Psoas muscle (tissue), 8 donors: Measurements from ENCODE around the gene CCNQ. TPM values are rescaled to one million over a fixed set of nuclear protein-coding genes. Genes with fewer than 3 reads are reported as not detected.

Source experiments
- ATAC-seq, 4 donors: fragments of 200-7000 bp; cut with Tn5 transposase; one replicate each; pipeline ENCODE4 v1.9.1; 2020; ENCODE audit warnings: moderate library complexity in 3 of 4, mild to moderate bottlenecking in 2 of 4
- DNase-seq, 2 donors: peaks; one replicate each; pipeline ENCODE4 v3.0.0-alpha.2; 2020
- H3K27ac ChIP-seq: fragments of 200-600 bp; one replicate; pipeline ENCODE4 v1.8.0; 2022
- H3K27me3 ChIP-seq, 3 donors: fragments of 200-600 bp in 1 of 3; one replicate each; pipeline versions ENCODE4 v1.6.1 to v1.8.0; 2013 to 2022; ENCODE audit warnings: low read length in 2 of 3, mild to moderate bottlenecking in 2 of 3, moderate library complexity in 1 of 3; ENCODE audit not compliant: insufficient read depth in 3 of 3
- H3K36me3 ChIP-seq, 2 donors: fragments of 200-600 bp in 1 of 2; one replicate each; pipeline versions ENCODE4 v1.6.1 to v1.8.0; 2013 to 2022; ENCODE audit warnings: low read depth in 1 of 2, mild to moderate bottlenecking in 1 of 2, moderate library complexity in 1 of 2; ENCODE audit not compliant: insufficient read depth in 1 of 2
- H3K4me1 ChIP-seq: fragments of 200-600 bp; one replicate; pipeline ENCODE4 v1.8.0; 2022
- H3K4me3 ChIP-seq: fragments of 200-600 bp; one replicate; pipeline ENCODE4 v1.8.0; 2022; ENCODE audit warnings: mild to moderate bottlenecking
- H3K9me3 ChIP-seq: fragments of 200-600 bp; one replicate; pipeline ENCODE4 v1.8.0; 2022
- WGBS, 3 donors: extraction: QIAGEN DNeasy Blood & Tissue Kit; methylation state at CpG; one replicate each; pipeline versions ENCODE4 v1.1.6 to v1.1.7; 2013; 5-methylcytosine and 5-hydroxymethylcytosine counted together
- intact Hi-C, 2 donors: fragments of 100-400 bp; cut with DNase I; formaldehyde crosslinking; loops; one replicate each; pipeline versions ENCODE4 v1.11.0 to v1.14.2; 2022
- polyA plus RNA-seq, 3 donors: library from polyadenylated mRNA; stranded (reverse); fragments of 200-250 nt; gene quantifications; one replicate each; pipeline ENCODE4 v1.2.3, GENCODE V29; 2013
- total RNA-seq, 4 donors: library from RNA; stranded (reverse); fragmentation: NEBNext Ultra II Directional in 2 of 4; extraction: Animal tissue kit (Norgen Biotek cat#: 25700) in 2 of 4; gene quantifications; one replicate each; pipeline versions ENCODE4 v1.2.1 to v1.2.4, GENCODE V29; 2021 to 2023
- TF ChIP-seq, protein P1 (sequence below): fragments of 200-600 bp; IDR thresholded peaks from one replicate; pipeline ENCODE4 v1.8.0; 2022; ENCODE audit warnings: antibody characterized with exemption
- donor health status: healthy with polysubstance abuse.
- donor health status: DM: no; HTN: no; CAD: no; lungs with moderate emphysema.
- donor health status: Bipolar disorder and iron deficiency.
- donor health status: healthy.
- donor health status: DM: yes; HTN: yes; CAD: no.
- donor health status: DM: no; HTN: no; CAD: no.
- donor health status: DM: no; HTN: no; CAD: no.
- donor health status: DM: yes; HTN: yes; CAD: no.

Gene CCNQ
- total and polyA plus RNA-seq, 7 donors: 17.0 to 53.5 (median 34.3) TPM

DNA sequence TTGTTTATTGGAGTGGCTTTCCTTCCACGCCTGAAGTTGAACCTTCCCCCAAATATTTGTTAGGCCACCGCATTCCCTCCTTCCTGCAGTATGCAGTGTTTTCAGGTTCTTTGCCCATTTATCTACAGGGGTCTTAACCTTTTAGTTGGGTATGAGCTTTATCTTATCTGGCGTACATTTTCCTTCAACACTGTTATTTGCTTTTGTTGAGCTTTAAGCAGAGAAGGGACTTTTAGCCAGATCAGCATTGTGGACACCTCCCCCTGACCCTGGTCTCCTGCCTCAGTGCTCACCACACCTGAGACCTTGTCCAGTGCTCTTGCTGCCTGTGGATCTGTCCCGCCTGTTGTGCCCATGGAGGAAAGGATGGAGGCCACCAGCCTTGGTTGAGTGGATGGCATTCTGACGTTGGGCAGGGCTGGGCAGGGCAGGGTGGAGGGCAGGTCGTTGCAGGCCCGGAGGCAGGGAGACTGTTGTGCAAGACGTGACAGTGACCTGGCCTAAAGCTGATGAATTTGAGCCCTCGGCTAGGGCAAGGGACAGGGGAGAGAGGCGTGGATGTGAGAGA, 47.1 kb upstream of the CCNQ start:
- TF ChIP-seq, protein P1, sequence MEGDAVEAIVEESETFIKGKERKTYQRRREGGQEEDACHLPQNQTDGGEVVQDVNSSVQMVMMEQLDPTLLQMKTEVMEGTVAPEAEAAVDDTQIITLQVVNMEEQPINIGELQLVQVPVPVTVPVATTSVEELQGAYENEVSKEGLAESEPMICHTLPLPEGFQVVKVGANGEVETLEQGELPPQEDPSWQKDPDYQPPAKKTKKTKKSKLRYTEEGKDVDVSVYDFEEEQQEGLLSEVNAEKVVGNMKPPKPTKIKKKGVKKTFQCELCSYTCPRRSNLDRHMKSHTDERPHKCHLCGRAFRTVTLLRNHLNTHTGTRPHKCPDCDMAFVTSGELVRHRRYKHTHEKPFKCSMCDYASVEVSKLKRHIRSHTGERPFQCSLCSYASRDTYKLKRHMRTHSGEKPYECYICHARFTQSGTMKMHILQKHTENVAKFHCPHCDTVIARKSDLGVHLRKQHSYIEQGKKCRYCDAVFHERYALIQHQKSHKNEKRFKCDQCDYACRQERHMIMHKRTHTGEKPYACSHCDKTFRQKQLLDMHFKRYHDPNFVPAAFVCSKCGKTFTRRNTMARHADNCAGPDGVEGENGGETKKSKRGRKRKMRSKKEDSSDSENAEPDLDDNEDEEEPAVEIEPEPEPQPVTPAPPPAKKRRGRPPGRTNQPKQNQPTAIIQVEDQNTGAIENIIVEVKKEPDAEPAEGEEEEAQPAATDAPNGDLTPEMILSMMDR: no peak
- Histone ChIP-seq H3K27me3 (peaks cover 0 to 75% (median 13%) of the 10 kb centered on the region in 3 donors), H3K4me1 (peaks cover 4% of the 10 kb centered on the region), H3K27ac (no peak overlapping the region), H3K36me3 (no peaks in the 10 kb centered on the region), H3K4me3 (no peak overlapping the region), H3K9me3 (no peaks in the 10 kb centered on the region)
- DNase-seq (no peak), ATAC-seq (no peak)
- 71 to 78% (median 76%) methylated on average over 10 of the region's 10 CpGs for WGBS, 3 donors
- intact Hi-C loops: no loop called here

DNA sequence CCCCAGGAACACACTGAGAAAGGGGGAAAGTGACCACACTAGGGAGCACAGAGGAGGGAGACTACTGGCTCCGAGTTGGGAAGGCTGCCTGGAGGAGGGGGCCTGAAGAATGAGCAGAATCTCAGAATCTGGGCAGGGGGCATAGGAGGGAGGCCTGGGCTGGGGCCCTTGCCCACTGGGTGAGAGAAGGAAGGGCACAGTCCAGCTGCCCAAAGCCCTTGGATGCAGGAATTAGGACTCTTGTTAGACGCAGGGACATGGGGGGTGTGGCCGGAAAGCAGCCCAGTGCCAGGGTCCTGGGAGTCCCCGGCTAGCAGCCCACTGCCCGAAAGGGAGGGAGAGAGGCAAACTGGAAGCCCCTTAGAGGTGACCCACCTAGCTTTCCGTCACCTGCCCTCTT, 46.2 kb upstream of the CCNQ start:
- WGBS, 3 donors: 64 to 77% (median 75%) methylated on average over 4 to 6 of the region's 6 CpGs
- Histone ChIP-seq H3K27me3 (peaks cover 0 to 77% (median 15%) of the 10 kb centered on the region in 3 donors), H3K27ac (no peak overlapping the region), H3K9me3 (no peaks in the 10 kb centered on the region), H3K36me3 (no peaks in the 10 kb centered on the region), H3K4me1 (peaks cover 4% of the 10 kb centered on the region), H3K4me3 (no peak overlapping the region)
- DNase-seq (no peak), ATAC-seq (no peak)
- TF ChIP-seq, protein P1: no peak
- intact Hi-C loops: no loop called here

DNA sequence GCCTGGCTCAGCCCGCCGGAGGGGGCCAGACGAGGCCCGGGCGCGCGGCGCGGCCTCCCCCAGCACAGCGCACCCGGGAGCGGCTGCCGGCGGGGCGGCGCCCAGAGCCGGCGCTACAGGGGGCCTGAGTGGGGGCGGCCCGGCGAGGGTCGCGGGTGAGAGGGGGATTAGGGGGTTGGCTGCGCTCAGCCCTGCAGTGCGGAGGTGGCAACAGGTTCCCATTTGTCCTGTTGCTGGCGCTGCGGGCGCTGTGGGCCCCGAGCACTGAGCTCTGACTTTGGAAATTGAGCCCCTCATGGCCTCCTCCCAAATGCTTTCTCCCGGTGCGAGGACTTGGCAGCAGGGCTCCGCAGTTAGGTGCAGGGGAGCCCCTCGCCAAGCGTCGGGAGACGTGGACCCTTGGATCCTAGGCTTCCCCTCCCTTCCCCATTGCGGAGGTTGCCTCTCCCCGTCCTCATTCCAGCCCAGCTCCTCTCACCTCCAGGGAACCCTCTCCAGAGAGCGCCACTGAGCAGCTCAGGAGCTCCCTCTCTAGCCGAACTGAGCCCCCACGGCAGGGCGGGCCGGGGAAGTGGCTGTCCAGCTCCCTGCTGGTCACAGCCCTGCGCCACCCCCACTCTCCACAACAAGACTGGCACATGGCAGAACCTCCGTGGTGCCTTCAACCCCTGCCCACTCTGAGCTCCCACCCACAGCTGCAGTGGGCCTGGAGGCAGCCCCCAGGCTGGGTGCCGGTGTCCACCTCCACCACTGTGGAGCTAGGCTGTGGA, 45.6 kb upstream of the CCNQ start:
- intact Hi-C loops: no loop called here
- ATAC-seq (no peak), DNase-seq (peak in 1 of 2 donors; percentile 34)
- peaks cover 4% of the 10 kb centered on the region for H3K4me1 ChIP-seq
- no peak overlapping the region for H3K4me3 ChIP-seq
- peaks cover 0 to 77% (median 15%) of the 10 kb centered on the region in 3 donors for H3K27me3 ChIP-seq
- H3K36me3 ChIP-seq: no peaks in the 10 kb centered on the region
- 4 to 32% (median 8%) methylated on average over 9 to 41 of the region's 46 CpGs for WGBS, 3 donors
- H3K9me3 ChIP-seq: no peaks in the 10 kb centered on the region
- H3K27ac ChIP-seq: no peak overlapping the region
- TF ChIP-seq, protein P1: no peak

DNA sequence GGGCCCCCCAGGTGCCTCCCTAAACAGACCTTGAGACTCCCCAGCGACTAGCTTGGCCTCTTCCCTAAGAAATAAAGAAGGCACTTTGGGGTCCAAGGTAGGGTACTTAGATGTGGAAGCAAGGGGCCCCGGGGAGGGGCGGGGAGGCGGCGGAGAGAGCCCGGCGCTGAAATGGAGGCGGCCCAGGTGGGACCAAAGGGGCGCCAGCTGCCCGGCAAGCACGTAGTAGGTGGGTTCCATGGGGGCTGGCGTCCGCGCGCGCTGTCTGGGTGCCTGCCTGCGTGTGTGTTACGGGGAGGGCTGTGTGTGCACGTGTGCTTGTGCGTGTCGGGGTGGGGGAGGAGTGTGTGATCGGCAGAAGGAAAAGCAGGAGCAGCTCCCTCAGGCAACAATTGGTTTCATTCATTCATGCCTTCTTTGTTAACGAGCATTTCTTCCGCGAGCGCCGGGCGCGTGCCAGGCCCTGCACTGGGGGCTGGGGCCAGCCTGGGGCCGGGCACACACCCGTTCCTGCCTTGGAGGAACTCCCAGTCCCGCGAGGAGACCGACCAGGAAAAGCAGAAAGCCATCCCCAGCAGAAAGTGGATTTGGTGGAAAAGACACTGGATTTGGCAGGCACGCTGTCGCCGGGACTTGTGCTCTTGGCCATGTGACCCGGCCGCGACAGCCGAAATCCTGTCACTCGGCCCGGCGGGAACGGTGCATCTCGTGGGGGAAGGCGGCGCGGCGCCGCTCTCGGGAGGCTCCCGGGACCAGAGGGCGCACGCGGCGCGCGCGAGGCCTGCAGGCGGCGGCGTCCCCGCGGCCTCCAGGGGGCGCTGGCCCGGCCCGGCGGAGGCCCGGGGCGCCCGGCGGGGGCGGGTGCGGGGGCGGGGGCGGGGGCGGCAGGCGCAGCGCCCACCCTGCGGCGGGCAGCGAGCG, 44.8 kb upstream of the CCNQ start:
- intact Hi-C loops: no loop called here
- Histone ChIP-seq H3K27me3 (peaks cover 0 to 72% (median 15%) of the 10 kb centered on the region in 3 donors), H3K36me3 (no peaks in the 10 kb centered on the region), H3K4me3 (peak overlapping the region; percentile 27), H3K4me1 (peaks cover 4% of the 10 kb centered on the region), H3K27ac (no peak overlapping the region), H3K9me3 (no peaks in the 10 kb centered on the region)
- TF ChIP-seq, protein P1: peak; percentile 19
- DNase-seq (no peak), ATAC-seq (peak in 3 of 4 donors; percentile 46 to 77 (median 70))
- WGBS, 3 donors: 0 to 31% (median 1%) methylated on average over 16 to 80 of the region's 84 CpGs
